ENCODE data around the gene KIAA1191.

KIAA1191 gene

DNA sequence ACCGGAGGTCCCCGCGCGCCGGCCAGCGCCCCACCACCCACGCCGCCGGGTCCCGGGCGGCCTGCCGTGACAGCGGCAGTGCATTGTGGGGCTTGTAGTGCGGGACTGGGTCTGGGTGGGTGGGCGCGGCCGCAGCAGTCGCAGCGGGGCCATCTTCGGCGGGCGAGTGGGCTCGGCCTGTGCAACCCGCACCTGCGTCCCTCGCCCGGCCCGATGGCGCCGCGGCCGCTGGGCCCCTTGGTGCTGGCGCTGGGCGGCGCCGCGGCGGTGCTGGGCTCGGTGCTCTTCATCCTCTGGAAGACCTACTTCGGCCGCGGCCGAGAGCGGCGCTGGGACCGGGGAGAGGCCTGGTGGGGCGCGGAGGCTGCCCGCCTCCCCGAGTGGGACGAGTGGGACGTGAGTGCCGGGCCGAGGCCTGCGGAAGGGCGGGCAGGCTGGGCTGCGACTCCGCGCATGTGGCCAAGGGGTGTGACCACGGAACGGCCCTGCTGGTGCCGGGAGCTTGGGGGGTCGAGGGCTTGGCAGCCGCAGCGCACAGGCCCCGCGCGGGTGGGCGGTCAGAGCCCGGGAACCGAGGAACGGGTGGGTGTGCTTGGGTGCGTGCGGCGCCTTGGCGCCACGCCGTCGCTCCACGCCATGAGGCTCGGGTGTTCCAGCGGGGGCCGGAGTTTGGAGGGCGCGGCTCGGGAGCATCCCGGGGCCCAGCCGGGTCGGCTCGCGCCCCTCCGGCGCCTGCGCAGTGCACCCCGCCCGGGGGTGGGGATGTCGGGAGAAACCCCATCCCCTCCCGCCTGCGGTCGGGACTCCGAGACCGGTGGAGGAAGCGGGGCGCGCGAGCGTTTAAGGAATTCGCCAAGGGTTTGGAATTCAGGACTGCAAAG is 4.0 kb upstream of the KIAA1191 start, which contains the start of gene ARL10:
Gene ARL10 (plus strand): TSS at position 137 of the 881 bp plus-strand sequence. CDS start 77 bp downstream, at position 214.
- peak; percentile 68 for DNase-seq

DNA sequence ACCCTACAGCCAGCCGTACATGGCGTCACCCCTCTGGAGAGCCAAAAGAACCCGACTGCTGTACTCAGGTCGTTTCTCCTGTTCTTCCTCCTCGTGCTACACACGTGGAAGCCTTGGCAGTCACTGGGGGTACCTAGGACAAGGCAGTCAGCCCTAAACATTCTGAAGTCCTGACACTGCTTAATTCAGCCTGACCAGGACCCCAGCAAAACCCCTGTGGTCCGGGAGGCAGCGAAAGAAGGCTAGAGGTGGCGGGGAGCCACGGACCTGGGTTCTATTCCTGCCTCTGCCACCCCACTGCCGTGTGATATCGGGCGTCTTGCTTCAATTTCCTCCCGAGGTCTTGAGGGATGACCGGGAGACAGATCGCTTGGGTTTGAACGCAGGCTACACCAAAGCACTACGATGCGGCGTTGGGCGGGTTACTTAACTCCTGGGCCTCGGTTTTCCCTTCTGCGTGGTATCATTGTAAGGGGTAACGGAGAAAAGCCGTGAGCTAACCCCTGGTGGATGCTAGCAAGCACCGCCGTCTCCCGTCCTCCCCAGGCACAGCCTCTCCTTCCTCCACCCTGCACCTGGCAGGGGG is 3.3 kb upstream of the KIAA1191 start:
- no peak for DNase-seq

DNA sequence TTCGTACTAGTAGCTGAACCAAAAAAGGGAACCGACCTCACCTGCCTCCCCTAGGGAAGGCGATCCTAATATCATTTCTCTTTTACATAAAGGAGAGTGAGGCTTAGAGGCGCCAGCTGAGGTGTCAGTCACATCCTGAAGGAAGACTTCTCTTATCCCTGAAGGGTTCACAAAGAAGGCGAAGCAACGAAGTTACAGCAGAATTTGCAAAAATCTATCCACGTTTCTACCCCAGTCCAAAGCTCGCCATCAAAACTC is 598 bp upstream of the KIAA1191 start:
- DNase-seq = no peak

DNA sequence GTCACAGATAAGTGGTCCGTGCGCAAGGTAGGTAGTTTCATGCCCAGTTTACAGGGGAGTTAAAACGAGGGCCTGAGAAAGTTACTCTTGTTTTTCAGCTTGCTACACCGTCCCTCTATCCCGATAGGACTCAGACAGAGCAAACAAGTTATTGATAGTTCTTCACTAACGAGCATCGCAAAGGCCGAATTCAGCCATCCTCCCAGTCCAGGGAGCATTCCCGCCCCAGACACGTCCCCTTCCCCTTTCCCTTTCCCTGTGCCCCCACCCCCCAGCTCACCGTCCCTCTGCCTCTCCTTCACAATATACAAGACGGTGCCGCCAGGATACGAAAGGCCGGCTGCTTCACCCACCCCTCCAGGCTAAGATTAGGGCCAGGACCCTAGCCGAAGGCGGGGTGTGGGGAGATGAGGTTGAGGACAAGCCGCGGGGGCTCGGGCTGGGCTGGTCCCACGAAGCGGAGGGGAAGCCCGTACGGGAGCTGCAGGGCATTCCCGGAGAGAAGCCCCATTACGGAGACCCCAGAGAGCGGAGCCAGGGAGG is 599 bp downstream of the KIAA1191 start:
- no peak for DNase-seq

DNA sequence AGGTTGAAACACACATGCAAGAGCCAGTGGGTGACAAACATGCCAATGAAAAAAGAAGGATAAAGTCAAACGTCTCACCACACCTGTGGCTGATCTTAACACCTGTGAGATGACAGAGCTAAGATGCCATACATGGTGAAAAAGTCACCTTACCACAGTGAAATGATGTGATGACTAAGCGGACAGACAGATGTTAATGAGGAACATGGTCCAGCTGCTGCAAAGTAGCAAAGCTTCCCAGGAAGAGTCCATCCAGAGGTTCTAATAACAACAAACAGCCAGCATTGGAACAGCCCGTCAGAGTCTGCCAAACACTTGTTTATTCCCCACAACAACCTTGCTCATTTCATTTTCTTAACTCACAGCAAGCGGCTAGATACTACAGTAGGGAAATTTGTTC is 1.9 kb downstream of the KIAA1191 start:
- DNase-seq = peak; percentile 18

DNA sequence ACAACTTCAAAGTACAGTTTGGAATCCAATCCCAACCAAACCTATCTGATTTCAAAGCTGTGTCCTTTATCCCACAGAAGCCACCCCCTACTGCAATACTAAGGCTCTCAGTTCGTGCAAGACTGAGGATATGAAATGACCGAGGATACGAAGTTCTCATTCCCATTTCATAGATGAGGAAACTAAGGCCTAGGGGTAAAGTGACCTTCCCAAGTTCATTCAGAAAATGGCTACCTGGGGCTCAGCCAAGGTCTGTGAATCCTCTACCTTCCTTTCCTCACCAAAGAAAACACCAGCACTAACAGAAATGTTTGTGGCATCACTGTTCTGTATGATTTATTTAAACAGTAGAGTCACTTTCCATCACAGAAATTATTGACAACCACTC is 5.4 kb downstream of the KIAA1191 start:
- no peak for DNase-seq

DNA sequence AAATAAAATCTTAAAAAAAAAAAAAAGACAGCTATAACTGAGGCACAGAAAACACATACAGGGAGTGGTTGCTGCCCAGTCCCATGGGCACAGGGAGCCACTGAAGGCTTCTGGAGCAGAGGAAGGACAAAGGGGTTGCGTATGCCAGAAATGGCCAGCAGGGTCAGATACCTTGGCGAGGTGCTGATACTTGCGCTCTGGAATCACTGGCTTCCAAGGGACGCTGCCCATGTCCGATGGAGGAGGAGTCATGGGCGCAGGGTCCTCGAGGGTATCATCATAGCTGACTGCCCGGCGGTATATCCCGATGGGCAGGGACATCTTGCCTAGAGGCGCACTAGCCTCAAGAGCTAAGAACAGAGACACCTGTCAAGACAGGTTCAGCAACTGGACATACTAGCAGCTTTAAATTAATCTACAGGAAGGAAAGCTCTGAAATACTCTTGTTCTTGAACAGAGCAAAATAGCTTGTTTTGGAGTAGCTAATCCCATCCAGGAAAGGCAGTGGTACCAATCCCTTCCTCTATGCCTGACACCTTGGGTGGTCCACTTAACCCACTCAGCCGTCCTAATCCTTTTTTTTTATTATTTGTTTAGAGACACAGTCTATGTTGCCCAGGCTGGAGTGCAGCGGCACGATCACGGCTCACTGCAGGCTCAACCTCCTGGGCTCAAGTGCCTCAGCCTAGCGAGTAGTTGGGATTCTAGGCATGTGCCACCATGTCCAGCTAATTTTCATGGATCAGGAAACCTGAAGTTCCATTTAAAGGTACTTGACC is 6.0 kb downstream of the KIAA1191 start:
- DNase-seq = no peak

DNA sequence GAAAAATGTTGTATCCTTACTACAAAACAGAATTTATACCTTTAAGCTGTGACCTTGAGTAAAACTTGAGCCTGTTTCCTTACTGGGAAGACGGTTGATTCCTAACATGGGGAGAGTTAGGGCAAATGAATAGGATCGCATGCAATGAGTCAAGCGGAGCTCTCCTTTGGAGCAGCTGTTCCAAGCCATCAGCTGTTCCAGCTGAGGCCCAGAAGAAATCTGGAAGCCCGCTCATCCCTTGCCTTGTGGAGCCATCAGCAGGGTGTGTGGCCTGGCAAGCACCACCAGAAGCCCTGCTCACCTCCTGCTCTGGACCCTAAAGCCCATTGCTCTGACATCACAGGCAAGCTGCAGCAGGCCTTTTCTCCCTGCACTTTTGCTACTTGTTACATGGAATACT is 8.0 kb downstream of the KIAA1191 start:
- DNase-seq = no peak

DNA sequence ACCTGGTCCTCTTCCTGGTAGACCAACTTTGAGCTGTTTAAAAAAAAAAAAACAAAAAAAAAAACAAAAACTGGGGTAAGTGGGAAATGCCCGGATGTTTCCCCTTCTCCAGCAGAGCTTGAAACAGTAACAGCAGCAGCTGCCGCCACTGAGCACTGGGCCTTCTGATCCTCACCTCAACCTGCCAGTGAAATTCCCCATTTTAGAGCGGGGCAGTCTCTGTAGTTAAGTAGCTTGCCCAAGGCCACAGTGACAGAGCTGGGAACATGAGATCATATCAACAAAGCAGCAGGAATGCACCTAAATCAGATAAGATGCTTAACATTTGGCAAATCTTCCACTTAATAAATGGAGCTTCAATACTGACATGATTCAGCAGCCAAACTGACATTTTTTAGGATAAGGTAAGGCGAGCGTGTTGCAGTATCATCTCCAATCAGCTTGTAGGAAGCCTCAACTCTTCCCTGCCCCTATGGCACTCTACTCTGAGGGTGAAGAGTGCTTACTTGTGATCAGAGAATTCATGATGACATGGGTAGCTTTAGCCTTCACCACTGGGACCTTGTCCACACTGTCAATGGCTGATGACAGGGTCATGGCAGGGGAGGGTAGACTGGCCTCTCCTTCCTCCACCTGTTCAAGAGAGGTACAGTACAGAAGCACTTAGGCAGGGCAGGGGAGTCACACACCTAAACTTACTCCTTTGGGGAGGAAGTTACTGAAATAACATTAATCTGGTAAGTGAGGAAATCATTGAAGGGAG is 9.3 kb downstream of the KIAA1191 start:
- no peak for DNase-seq

DNA sequence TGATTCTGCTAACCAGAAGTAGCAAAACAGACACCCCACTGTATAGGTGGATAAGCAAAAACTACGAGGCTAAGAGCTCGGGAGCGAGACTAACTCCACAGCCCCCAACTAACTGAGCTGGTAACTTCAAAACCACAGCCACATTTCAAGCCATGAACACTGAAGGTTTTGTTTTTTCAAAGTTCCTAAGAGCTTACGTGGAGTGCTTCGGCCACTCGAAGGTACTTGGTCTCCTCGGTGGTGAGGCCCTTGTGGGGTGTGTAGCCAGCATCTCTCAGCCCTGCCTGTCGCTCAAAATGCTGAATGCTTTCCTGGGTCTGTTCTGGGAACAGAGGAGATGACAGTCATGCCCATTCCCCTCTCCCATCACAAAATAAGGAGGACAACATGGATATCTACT is 11.1 kb downstream of the KIAA1191 start:
- no peak for DNase-seq

DNA sequence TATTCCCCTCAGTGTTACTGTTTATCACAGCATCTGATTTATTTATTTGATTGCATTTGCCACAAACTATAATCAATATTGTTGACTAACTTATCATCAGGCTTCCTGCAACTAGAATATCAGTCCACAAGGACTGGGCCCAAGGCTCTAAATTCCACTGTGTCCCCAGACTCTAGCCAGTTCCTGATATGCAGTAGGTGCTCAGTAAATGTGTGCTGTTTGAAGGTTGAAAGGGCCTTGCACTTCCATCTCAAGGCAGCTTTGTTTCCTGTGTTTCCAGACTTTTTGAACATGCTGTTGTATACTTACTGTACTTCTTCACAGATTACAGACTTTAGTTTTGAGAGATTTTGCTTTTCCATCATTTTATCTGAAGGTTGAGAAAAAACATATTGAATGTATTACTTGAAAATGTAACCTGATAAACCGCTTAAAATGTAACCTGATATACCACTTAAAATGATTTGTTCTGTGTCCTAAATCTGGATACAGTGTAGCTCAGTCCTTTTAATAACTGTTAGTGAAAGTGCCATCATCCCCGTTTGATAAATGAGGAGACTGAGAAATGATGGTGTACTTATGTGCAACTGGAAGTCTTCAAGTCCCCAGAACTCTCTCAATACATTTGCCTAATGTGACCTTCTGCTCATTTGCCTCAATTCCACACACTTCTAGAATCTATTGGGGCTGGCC is 18.7 kb downstream of the KIAA1191 start:
- no peak for DNase-seq

DNA sequence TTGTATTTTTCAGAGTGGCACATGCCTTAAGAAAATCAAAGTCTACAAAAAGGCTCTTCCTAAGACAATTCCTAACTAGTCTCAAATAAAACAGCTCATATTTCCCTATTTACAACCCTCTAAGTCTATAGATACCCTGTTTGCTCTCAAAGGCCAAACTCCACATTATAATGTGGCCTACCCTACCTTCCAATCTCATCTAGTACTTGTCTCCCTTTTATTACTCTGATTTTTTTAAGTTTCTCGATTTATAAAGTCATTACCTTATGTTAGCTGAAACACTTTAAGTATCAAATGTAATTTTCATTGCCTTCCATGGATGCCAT is 19.4 kb downstream of the KIAA1191 start:
- no peak for DNase-seq

DNA sequence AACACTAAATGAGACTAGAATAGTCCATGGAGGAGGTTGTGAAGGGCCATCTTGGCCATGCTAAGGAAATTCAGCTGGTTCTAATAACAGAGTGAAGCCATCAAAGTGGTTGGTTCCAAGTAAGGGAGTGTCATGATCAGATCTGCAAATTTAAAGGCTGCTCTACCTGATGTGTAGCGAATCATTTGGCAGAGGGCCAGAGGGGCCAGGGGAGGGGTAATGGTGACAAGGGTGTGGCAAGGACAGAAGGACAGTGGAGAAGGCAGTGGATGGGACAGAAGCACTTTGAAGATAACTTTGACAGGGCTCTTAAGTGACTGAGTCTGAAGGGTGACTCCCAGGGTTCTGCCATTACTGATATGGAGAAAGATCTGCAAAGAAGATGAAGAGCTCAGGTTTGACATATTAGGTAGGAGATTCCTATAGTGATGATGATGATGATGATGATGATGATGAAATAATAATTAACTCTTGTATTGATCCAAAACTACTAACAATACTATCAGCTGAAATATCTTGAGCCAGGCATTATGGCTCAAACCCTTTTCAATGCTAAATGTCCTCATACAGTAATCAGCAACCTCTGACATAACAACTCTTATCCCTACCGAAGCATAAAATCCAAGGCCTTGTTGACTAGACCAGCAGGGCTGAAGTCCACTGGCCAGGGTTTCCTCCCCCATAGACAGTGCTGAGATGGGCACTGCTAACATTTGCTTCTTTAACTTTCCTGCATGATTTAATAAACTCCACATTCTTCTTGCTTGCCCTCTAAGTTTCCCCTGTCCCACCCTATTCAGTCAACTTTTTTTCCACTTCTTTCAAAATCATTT is 20.0 kb downstream of the KIAA1191 start:
- DNase-seq = no peak

DNA sequence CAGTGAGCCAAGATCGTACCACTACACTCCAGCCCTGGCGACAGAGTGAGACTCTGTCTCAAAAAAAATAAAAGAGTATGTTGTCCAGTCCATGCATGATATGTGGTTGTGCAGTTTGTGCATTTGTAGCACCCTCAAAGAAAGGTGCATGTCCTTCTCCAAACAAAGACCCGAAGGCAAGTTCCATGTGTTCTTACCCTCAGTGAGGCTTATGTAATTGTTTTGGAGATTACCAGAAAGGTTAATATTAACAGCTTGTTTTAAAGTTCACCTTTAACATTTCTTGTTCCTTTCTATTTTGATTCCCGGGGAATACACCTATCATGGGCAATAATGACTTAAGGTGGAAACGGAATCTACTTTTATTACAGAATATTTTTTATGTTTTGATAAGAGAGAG is 22.3 kb downstream of the KIAA1191 start:
- DNase-seq = no peak

DNA sequence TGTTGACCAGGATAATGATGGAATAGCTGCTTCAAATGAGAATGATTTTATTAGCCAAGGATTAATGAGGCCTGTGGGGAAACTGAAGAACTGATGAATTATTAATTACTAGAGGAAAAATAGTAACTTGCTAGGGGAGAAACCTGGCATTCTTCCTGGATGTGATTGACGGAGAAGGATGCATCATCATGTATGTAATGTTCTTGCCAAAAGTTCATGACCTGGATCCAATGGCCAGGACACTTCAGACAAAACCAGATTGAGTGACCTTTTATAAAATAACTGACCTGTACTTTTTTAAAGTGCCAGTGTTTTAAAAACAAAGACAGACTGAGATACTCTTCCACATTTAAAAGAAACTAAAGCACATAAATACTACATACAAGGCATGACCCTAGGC is 23.7 kb downstream of the KIAA1191 start:
- no peak for DNase-seq

DNA sequence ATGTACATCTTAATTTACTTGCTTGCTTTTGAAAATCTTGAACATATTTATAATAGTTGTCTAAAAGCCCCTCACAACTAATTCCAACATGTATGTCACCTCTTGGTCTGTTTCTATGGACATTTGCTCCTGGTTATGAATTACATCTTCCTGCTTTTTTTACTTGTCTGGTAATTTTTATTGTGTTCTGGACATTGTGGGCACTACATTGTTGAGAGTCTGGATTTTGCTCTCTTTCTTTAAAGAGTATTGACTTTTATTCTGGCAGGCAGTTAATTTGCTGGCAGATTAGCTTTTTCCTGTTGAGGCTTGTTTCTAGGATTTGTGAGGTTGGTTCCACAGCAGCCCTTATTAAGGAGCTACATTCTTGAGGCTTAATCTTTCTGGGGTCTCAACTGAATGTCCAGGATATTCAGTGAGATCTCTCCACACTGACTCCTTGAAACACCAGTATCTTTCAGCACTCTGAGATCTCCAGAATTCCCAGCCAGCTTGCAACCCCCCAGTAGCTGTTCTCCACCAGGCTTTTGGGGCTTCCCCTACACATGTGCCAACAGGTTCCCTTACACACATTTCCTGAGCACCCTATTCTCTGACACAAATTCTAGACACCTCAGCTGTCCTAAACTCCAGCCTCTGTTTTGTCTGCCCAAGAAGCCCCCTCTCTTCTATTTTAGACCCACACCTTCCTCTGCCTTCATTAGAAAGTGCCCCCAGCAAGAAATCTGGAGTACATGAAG is 27.4 kb downstream of the KIAA1191 start:
- no peak for DNase-seq

DNA sequence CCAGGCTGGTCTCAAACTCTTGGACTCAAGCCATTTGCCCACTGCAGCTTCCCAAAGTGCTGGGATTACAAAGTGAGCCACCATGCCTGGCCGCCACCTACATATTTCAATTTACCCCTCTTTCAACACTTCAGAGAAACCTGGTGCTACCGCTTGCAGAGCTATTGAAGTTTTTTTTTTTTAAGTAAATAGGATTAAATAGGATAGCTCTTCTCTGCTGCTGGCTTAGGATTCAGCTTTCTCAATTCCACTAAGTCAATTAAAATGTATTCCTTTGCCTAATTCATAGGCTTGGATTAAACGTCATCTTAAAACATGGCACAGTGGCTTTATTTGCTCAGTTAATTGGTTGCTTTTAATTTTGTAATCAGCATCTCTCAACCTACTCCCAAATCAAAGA is 41.0 kb downstream of the KIAA1191 start:
- DNase-seq = no peak

DNA sequence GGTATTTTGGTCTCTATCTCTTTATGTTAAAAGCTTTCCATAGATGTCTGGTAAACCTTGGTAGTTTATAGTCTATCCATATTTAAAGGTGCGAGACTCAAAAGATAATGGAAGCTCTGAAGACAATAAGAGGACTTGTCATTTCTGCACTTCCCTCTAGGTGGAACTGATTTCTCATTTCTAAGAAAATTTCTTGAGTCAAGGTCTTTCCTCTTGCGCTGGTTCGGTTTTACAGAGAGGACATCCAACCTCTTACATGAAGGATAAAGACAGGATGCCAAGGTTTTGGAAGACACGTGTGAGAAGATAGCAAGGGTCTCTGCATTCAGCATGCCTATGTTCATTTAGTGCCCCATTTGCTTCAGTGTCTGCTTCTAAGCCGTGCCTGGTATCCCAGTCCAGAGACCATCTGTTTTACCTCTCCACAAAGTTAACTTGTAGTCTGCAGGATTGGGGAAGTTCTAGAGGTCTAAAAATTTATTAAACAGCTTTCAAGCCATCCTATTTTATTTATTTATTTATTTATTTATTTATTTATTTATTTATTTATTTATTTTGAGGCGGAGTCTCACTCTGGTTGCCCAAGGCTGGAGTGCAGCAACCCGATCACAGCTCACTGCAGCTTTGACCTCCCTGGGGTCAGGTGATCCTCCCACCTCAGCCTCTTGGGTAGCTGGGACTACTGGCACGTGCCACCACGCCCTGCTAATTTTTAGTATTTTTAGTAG is 41.6 kb downstream of the KIAA1191 start:
- no peak for DNase-seq

DNA sequence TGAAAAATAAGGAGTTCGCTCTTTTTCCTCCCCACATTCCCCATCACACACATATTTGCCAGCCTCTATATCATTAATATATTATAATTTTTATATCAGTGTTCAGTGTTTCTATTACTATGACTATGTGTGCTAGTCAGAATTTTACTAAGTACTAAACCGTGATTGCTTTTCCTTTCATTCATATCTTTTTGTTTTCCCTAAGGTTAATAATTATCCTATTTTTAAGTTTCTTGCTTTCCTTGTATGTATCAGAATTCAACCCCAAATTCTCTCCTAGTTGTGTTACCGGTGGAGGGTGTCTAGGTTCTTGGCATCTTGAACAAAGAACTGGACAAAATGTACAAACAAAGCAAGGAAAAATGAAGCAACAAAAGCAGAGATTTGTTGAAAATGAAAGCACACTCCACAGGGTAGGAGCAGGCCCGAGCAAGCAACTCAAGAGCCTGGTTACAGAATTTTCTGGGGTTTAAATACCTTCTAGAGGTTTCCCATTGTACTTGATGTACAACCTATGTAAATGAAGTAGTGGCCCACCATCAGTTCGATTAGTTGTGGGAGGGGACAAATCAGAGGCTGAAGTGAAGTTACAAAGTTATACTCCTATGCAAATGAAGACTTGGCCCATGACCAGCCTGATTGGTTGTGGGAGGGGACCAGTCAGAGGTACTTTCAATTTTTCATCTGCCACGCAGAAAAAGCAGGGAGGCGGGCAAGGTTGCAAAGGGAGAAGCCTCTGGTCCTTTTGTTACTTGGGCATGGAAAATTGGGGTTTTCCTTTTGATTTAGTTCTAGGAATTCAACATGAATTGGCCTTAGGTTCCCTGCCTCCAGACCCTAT is 43.8 kb downstream of the KIAA1191 start:
- DNase-seq = no peak
